ENCODE results near the gene SIGLECL1. TPM values are rescaled to one million over a fixed set of nuclear protein-coding genes. Genes with fewer than 3 reads are reported as not detected.
"Not testable (repeated sequence)": the region's sequence is repeated elsewhere in the genome, so short reads cannot be mapped to it uniquely, and the experiment has no call there.

SIGLECL1 gene
- total and polyA plus RNA-seq, 2 experiments from 2014 or later, result not detected

DNA sequence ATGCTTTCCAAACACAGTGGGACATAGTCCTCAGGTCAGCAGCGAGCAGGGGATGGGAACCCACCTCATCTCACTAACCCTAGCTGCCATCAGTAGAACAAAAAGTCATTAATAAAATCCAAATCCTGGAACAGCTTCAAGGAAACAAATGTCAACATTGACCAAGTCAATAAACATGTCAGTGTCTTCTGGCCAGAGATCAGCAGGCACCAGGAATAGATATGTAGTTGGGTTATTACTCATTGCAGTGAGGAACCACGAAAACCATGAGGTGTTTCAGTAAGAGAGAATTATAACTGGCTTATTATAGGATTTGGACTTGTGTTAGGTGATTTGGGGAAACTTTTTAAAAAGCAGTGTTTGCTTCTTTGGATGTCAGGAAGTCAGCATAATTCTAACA lies 43.1 kb upstream of the SIGLECL1 start:
- no peak overlapping the region for H3K4me3 ChIP-seq
- H3F3A ChIP-seq (ENCODE audit: insufficient read depth), result no peaks in the 10 kb centered on the region
- TF ChIP-seq EZH2phosphoT487 (IDR thresholded peaks at IDR 0.05; ENCODE audit: insufficient read depth, low read depth), result no peak
- TF ChIP-seq EZH2 (IDR thresholded peaks at IDR 0.05; ENCODE audit: insufficient read depth, poor library complexity, severe bottlenecking), result no peak
- H3K4me1 ChIP-seq (ENCODE audit: insufficient read depth), result no peaks in the 10 kb centered on the region
- WGBS, 2 experiments (ENCODE audit: low coverage in 1 of 2, low lambda C conversion rate in 2 of 2, missing lambda C conversion rate in 2 of 2), result 7 to 9% methylated on average over 2 of the region's 2 CpGs
- H3K4me2 ChIP-seq (ENCODE audit: unreplicated experiment), result no peak overlapping the region
- H3K27me3 ChIP-seq (replicated peaks; ENCODE audit: insufficient read depth), result no peaks in the 10 kb centered on the region
- H3K79me2 ChIP-seq (ENCODE audit: insufficient read depth), result no peaks in the 10 kb centered on the region
- H3K9me3 ChIP-seq (ENCODE audit: low read depth), result no peaks in the 10 kb centered on the region
- no peak overlapping the region for H3K9ac ChIP-seq
- H4K20me1 ChIP-seq (ENCODE audit: insufficient read depth), result no peaks in the 10 kb centered on the region
- no peaks in the 10 kb centered on the region for H3K9me2 ChIP-seq (ENCODE audit: insufficient read depth)
- H3K27ac ChIP-seq, result no peak overlapping the region
- no peak overlapping the region for H2AFZ ChIP-seq
- DNase-seq, result no peak
- H3K36me3 ChIP-seq (ENCODE audit: low read depth), result no peaks in the 10 kb centered on the region
- in situ Hi-C loops (cut with MboI), result no loop called here

DNA sequence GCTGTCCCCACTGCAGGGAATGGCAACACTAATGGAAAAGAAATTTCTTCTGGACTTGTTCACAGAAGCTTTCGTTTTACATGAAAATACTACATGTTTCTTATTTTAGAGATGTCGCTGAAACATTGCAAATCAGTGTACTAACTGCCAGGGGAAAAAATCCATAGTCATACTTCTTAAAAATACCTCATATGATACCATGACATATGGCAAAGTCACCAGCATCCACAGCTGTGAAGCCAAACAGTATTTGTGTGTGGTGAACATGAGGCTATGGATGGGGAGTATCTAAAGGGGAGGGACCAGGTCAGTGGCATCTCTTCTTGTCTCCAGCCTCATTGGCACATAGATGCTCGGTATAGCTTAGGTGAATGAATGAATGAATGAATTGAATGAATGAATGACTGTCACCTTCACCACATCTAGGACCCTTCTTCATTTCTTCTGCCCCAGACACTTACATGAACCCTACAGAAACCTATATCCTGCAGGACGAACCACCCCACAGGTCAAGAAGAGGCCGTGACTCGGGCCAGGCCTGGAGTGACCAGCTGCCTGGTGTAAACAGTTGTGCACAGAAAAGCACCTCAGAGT lies 40.6 kb upstream of the SIGLECL1 start:
- no peaks in the 10 kb centered on the region for H3K9me2 ChIP-seq (ENCODE audit: insufficient read depth)
- no peaks in the 10 kb centered on the region for H3K36me3 ChIP-seq (ENCODE audit: low read depth)
- WGBS, 2 experiments (ENCODE audit: low coverage in 1 of 2, low lambda C conversion rate in 2 of 2, missing lambda C conversion rate in 2 of 2), result 31 to 41% methylated on average over 6 of the region's 6 CpGs
- no peak overlapping the region for H3K4me2 ChIP-seq (ENCODE audit: unreplicated experiment)
- H3K9me3 ChIP-seq (ENCODE audit: low read depth), result no peaks in the 10 kb centered on the region
- no peaks in the 10 kb centered on the region for H3K79me2 ChIP-seq (ENCODE audit: insufficient read depth)
- H3K27ac ChIP-seq, result no peak overlapping the region
- in situ Hi-C loops (cut with MboI), result no loop called here
- no peaks in the 10 kb centered on the region for H3F3A ChIP-seq (ENCODE audit: insufficient read depth)
- no peak for DNase-seq
- no peaks in the 10 kb centered on the region for H3K4me1 ChIP-seq (ENCODE audit: insufficient read depth)
- no peak overlapping the region for H3K9ac ChIP-seq
- no peaks in the 10 kb centered on the region for H3K27me3 ChIP-seq (replicated peaks; ENCODE audit: insufficient read depth)
- no peak overlapping the region for H3K4me3 ChIP-seq
- H2AFZ ChIP-seq, result no peak overlapping the region
- H4K20me1 ChIP-seq (ENCODE audit: insufficient read depth), result no peaks in the 10 kb centered on the region
- TF ChIP-seq EZH2phosphoT487 (IDR thresholded peaks at IDR 0.05; ENCODE audit: insufficient read depth, low read depth) (no peak), EZH2 (IDR thresholded peaks at IDR 0.05; ENCODE audit: insufficient read depth, poor library complexity, severe bottlenecking) (no peak)

DNA sequence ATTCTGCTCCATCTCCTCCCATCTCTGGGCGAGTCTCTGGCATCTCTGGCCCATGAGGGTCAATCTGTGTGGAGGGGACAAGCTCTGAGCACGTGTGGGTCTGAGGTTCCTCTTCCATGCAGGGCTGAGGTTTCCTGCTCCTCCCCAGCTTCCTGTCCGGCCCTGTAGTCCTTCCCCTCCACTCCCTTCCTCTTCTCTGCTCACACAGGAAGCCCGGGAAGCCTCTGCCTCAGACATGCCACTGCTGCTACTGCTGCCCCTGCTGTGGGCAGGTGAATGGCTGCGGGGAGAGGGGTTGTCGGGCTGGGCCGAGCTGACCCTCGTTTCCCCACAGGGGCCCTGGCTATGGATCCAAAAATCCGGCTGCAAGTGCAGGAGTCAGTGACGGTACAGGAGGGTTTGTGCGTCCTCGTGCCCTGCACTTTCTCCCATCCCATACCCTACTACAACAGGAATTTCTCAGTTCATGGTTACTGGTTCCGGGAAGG lies 40.0 kb upstream of the SIGLECL1 start:
- H3F3A ChIP-seq (ENCODE audit: insufficient read depth); H4K20me1 ChIP-seq (ENCODE audit: insufficient read depth); H3K9me3 ChIP-seq (ENCODE audit: low read depth); H3K27ac ChIP-seq; H3K4me1 ChIP-seq (ENCODE audit: insufficient read depth); H3K9ac ChIP-seq; H3K27me3 ChIP-seq (replicated peaks; ENCODE audit: insufficient read depth); in situ Hi-C loops (cut with MboI); H3K36me3 ChIP-seq (ENCODE audit: low read depth); H2AFZ ChIP-seq; H3K4me3 ChIP-seq; H3K9me2 ChIP-seq (ENCODE audit: insufficient read depth); H3K4me2 ChIP-seq (ENCODE audit: unreplicated experiment); H3K79me2 ChIP-seq (ENCODE audit: insufficient read depth); DNase-seq: not testable (repeated sequence)
- WGBS, 2 experiments (ENCODE audit: low coverage in 1 of 2, low lambda C conversion rate in 2 of 2, missing lambda C conversion rate in 2 of 2), result 24 to 25% methylated on average over 13 of the region's 13 CpGs

DNA sequence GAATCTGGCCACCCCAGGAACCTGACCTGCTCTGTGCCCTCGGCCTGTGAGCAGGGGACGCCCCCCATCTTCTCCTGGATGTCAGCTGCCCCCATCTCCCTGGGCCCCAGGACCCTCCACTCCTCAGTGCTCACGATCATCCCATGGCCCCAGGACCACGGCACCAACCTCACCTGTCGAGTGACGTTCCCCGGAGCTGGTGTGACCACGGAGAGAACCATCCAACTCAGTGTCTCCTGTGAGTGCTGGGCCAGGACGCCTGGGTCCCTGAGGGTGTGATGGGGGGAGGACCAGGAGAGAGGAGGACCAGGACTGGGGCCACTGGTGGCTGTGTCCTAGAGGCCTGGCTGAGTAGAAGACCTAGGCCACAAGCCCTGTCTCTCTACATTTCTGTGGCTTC lies 39.0 kb upstream of the SIGLECL1 start:
- Histone ChIP-seq H3K4me3 (no peak overlapping the region), H3K9me2 (ENCODE audit: insufficient read depth) (no peaks in the 10 kb centered on the region), H3K36me3 (ENCODE audit: low read depth) (no peaks in the 10 kb centered on the region), H3K9me3 (ENCODE audit: low read depth) (no peaks in the 10 kb centered on the region), H4K20me1 (ENCODE audit: insufficient read depth) (no peaks in the 10 kb centered on the region), H3K4me2 (ENCODE audit: unreplicated experiment) (no peak overlapping the region), H3K27me3 (replicated peaks; ENCODE audit: insufficient read depth) (no peaks in the 10 kb centered on the region), H3K4me1 (ENCODE audit: insufficient read depth) (no peaks in the 10 kb centered on the region), H3K9ac (no peak overlapping the region), H3K27ac (no peak overlapping the region), H3K79me2 (ENCODE audit: insufficient read depth) (no peaks in the 10 kb centered on the region), H3F3A (ENCODE audit: insufficient read depth) (no peaks in the 10 kb centered on the region), H2AFZ (no peak overlapping the region)
- 9 to 22% methylated on average over 9 of the region's 9 CpGs for WGBS, 2 experiments (ENCODE audit: low coverage in 1 of 2, low lambda C conversion rate in 2 of 2, missing lambda C conversion rate in 2 of 2)
- TF ChIP-seq EZH2phosphoT487 (IDR thresholded peaks at IDR 0.05; ENCODE audit: insufficient read depth, low read depth) (no peak), EZH2 (IDR thresholded peaks at IDR 0.05; ENCODE audit: insufficient read depth, poor library complexity, severe bottlenecking) (no peak)
- in situ Hi-C loops (cut with MboI), result no loop called here
- no peak for DNase-seq

DNA sequence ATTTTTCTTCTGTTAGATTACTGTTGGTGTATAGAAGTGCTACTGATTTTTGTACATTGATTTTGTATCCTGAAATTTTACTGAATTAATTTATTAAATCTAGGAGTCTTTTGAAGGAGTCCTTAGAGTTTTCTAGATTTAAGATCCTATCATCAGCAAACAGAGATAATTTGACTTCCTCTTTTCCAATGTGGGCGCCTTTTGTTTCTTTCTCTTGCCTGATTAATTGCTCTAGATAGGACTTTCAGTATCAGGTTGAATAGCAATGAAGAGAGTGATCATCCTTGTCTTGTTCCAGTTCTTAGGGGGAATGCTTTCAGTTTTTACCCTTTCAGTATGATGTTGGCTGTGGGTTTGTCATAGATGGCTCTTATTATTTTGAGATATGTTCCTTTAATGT lies 31.6 kb upstream of the SIGLECL1 start:
- H3K4me1 ChIP-seq (ENCODE audit: insufficient read depth), result no peaks in the 10 kb centered on the region
- 21% methylated on average over 1 of the region's 1 CpG for WGBS, 2 experiments (ENCODE audit: low coverage in 1 of 2, low lambda C conversion rate in 2 of 2, missing lambda C conversion rate in 2 of 2)
- in situ Hi-C loops (cut with MboI), result no loop called here
- no peaks in the 10 kb centered on the region for H4K20me1 ChIP-seq (ENCODE audit: insufficient read depth)
- H2AFZ ChIP-seq, result no peak overlapping the region
- no peak overlapping the region for H3K27ac ChIP-seq
- no peaks in the 10 kb centered on the region for H3K79me2 ChIP-seq (ENCODE audit: insufficient read depth)
- no peak overlapping the region for H3K4me2 ChIP-seq (ENCODE audit: unreplicated experiment)
- no peaks in the 10 kb centered on the region for H3F3A ChIP-seq (ENCODE audit: insufficient read depth)
- H3K9me2 ChIP-seq (ENCODE audit: insufficient read depth), result no peaks in the 10 kb centered on the region
- no peaks in the 10 kb centered on the region for H3K9me3 ChIP-seq (ENCODE audit: low read depth)
- no peak for DNase-seq
- TF ChIP-seq EZH2 (IDR thresholded peaks at IDR 0.05; ENCODE audit: insufficient read depth, poor library complexity, severe bottlenecking), result no peak
- TF ChIP-seq EZH2phosphoT487 (IDR thresholded peaks at IDR 0.05; ENCODE audit: insufficient read depth, low read depth), result no peak
- H3K27me3 ChIP-seq (replicated peaks; ENCODE audit: insufficient read depth), result no peaks in the 10 kb centered on the region
- no peak overlapping the region for H3K4me3 ChIP-seq
- no peaks in the 10 kb centered on the region for H3K36me3 ChIP-seq (ENCODE audit: low read depth)
- H3K9ac ChIP-seq, result no peak overlapping the region

Measured in GM23248 (cell line).